Islet precursor cell (in vitro differentiated cells): ENCODE results near the gene NGDN.
"Not testable (repeated sequence)": the region's sequence is repeated elsewhere in the genome, so short reads cannot be mapped to it uniquely, and the experiment has no call there.

ENCODE experiments used
- DNase-seq: peaks from one replicate; pipeline ENCODE4 v3.0.0-alpha.2; 2018

Gene NGDN, protein sequence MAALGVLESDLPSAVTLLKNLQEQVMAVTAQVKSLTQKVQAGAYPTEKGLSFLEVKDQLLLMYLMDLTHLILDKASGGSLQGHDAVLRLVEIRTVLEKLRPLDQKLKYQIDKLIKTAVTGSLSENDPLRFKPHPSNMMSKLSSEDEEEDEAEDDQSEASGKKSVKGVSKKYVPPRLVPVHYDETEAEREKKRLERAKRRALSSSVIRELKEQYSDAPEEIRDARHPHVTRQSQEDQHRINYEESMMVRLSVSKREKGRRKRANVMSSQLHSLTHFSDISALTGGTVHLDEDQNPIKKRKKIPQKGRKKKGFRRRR

DNA sequence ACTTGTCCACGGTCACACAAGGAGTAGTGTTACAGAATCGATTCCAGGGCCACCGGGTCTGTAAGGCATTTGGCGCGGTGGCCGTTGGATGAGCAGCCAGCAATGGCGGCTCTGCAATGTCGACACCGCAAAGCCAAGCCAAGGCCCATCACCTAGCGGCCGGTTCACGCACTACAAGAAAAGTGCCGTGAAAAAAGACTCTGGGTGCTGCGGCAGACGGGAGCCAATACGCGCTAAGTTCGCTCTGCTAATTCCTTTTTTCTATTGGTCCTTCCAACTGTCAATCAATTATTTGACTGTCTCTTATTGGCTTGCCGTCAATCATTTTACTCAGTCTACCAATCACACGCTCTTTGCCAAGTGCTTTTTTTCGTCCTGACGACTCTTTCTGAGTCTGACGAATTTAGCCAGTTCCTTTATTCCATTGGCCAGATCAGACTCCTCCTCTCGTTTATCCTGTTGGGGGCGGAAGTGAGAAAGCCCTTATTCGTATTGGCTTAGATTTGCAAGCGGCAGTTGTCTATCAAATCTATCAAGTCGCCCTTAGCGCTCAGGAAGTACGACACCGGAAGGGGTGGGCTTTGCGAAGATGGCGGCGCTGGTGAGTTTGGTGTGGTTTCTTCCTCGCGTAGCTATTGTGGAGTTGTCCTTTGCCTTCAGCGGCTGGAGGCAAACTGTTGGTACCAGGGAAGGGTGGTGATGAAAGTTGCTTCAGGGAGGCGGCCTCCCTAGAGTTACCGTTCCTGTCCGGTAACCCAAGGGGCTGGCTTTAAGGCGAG, at the start of gene NGDN:
TSS of gene NGDN (plus strand) at position 577 of the 779 bp plus-strand sequence. CDS start at position 590, 13 bp downstream.
- DNase-seq: peak; percentile 99

DNA sequence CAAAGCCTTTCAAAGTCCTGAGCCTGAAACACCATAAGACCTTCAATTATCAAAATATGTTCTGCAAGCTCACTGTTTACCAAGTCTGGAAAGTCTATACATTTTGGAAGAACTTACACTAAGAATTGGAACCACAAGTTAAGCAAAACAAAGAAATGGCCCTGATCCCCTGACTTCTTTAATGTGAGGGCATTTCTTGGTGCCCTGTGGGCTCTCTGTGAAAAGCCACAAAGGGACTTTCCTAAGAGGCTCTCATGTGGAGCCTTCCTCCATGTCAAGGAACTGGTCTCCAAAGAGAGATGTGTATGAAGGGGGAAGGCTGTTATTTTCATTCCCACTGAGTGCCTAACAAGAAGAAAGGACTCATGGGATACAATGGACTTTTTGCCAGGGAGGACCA, 47.9 kb upstream of the NGDN start:
- no peak for DNase-seq

DNA sequence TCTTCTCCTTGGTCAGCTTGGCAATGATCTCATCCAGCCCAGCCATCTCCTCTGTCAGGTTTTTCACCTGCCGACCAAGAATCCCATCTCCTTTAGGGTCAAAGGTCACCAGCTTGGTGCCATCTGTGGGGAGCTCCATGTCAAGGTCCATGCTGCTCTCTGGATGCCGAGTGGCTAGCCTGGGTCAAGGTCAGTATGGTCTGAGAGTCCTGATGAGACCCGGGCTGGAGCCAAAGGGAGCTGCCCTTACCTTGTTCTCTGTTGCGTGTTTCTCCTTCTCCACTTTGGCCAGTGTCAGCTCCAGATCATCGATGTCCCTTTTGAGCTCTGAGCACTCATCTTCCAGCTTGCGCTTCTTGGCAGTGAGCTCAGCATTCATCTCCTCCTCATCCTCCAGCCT, 45.8 kb upstream of the NGDN start:
- DNase-seq: no peak

DNA sequence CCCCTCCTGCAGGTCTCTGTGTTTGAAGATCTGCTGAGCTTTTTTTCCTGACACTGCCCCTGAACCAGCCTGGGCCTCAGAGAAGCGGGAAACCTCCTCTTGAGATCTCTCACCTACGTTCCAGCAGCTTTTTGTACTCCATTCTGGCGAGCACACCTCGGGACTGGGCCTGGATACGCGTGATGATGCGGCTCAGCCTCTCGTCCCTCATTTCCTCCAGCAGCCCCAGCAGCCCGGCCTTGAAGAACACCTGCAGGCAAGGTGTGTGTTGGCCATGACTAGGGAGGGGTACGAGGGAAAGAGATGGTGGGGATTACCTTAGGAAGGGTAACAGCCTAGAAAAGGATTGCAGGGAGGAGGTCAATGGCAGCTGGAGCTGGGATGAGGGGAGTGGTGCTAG, 44.3 kb upstream of the NGDN start:
- DNase-seq: no peak

DNA sequence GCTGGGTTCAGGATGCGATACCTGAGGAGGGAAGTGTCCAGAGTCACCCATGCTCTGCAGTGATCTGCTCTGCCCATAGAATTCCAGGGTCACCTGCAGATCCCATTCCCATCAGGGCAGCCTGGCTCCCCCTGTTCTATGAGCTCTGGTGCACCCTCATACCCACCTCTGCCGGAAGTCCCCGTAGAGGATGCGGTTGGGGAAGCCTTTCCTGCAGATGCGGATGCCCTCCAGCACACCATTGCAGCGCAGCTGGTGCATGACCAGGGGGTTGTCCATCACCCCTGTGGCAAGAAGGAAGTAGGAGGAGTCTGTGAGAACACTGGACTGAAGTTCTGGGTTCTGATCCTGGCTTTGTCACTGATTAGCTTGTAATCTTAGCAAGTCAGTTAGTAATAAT, 43.7 kb upstream of the NGDN start:
- DNase-seq: not testable (repeated sequence)

DNA sequence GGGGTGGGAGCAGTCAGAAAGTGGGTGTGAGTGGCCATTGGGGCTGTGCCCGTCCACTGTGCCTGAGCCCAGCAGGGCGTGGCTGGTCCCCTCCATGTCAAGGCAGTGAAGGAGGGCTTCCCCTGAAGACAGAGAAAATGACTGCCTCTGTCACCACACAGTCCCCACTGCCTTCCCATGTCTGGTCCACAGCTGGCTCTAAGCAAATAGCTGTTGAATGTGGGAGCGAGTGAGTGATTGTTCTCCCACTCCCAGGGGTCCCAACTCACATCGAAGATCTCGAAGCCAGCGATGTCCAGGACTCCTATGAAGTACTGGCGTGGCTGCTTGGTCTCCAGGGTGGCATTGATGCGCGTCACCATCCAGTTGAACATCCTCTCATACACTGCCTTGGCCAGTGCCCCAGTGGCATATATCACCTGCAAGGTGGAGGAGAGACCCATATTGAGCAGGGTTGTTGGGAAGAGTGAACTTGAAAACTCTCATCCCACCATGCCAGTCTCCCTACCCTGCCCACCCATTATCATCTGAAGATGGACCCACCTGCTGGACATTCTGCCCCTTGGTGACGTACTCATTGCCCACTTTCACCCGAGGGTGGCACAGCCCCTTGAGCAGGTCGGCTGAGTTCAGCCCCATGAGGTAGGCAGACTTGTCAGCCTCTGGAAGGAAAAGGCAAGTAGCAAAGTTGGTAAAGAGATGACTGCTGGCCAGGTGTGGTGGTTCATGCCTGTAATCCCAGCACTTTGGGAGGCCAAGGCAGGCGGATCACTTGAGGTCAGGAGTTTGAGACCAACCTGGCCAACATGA, 40.6 kb upstream of the NGDN start:
- no peak for DNase-seq

DNA sequence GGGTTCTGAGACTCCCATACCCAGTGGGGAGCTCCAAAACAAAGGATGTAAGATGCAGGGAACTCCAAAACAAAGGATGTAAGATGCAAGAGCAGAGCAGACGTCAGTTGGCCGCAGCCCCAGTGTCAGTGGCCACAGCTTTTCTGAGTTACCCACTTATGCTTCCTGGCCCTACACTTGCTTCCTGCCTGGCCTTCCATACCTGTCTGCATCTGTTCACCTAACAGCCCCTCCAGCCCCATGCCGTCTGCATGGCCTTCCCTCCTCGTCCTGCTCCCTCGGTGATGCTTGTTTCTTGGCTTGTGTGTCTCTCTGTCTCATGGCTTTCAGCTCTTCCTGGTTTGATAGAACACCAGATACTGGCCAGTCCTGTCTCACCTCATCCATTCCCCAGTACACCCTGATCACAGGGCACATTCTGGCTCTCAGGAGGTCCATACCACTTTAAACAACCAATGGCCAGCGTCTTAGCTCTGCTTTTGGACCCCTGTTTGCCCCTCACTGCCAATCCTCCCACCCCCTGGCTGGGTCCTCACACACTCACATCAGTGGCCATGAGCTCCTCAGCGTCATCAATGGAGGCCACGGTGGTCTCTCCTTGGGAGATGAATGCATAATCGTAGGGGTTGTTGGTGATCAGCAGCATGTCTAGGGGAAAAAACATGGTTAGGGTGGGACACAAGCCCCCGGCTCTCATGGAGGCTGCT, 39.3 kb upstream of the NGDN start:
- no peak for DNase-seq

DNA sequence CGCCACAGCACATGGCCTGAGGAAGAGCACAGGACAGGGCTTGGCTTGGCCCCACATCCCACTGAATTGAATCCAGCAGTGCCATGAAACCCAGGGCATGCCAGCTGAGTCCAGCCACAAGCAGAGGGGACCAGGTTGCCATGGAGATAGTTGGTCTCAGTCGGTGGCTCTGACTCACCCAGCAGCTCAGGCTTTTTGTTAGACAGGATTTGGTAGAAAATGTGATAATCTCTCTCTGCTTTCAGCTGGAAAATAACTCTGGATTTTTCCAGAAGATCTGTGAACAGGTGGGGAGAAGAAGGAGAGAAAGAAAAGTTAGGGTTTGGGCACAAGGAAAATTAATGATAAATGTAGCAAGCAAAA, 38.8 kb upstream of the NGDN start:
- no peak for DNase-seq

DNA sequence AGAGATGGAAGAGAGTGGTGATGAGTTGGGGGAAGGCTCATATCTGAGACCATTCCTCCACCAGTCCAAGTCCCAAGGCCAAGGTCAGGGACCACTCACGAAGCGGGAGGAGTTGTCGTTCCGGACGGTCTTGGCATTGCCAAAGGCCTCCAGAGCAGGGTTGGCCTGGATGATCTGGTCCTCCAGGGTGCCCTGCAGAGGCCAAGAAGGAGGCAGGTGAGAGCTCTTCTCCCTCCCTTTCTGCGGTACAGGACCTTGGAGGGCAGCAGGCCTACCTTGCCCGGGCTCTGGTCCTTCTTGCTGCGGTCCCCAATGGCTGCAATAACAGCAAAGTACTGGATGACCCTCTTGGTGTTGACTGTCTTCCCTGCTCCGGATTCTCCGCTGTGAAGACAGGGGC, 38.0 kb upstream of the NGDN start:
- no peak for DNase-seq

DNA sequence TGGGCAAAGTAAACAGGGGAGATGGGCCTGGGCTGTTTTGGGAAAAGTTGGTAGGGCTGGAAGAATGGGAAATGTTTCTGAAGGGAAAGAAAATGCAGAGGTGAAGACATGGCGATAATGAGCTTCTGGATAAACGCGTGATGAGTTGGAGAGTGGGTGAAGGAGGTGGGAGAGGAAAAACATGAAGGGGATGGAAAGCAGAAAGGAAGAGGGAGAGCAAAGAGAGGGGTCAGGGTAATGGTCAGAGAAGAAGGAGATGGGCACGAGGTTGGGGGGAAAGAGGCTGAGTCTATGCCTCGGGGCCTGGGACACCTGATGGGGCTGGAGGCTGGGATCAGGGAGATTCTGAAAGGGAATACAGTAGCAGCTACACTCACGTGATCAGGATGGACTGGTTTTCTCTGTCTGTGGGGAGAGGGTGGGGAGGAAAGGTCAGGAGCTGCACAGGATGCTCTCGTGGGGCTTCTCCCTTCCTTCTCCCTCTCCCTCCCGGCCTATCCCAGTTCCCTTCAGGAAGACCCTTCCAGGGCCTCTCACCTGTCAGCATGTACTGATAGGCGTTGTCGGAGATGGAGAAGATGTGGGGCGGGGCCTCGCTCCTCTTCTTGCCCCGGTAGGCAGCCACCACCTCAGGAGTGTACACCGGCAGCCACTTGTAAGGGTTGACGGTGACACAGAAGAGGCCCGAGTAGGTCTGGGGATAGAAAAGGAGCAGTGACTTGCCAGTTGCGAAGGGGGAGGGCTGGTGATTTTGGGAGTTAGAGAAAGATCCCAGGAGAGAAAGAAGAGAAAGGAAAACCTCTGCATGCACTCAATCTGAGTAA, 37.2 kb upstream of the NGDN start:
- DNase-seq: no peak

DNA sequence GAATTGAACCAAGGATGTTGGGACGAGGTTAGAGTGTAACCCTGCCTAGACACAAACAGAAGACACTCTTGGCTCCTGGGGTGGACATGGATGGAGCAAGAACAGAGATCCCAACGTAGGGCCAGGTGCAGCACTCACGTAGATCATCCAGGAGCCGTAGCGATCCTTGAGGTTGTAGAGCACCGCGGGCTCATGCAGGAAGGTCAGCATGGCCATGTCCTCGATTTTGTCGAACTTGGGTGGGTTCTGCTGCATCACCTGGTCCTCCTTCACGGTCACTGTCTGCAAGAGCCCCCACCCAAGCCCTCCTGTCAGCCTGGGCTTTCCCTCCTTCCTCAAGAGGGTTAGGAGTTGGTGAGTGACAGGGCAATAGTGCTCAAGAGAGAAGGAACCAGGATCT, 36.6 kb upstream of the NGDN start:
- DNase-seq: no peak

DNA sequence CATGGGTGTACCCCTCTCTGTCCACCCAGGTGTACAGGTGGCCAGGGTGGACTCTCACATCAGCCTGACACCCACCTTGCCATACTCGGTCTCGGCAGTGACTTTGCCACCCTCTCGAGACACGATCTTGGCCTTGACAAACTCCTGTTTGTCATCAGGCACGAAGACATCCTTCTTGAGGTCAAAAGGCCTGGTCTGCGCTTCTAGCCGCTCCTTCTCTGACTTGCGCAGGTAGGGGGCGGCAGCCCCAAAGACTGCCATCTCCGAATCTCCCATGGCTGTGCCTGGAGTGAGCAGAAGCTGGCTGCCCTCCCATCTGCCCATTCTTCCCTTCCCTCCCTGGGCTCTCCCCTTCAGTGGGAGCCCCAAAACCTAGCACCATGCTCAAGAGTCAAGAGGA, 36.0 kb upstream of the NGDN start:
- DNase-seq: no peak

DNA sequence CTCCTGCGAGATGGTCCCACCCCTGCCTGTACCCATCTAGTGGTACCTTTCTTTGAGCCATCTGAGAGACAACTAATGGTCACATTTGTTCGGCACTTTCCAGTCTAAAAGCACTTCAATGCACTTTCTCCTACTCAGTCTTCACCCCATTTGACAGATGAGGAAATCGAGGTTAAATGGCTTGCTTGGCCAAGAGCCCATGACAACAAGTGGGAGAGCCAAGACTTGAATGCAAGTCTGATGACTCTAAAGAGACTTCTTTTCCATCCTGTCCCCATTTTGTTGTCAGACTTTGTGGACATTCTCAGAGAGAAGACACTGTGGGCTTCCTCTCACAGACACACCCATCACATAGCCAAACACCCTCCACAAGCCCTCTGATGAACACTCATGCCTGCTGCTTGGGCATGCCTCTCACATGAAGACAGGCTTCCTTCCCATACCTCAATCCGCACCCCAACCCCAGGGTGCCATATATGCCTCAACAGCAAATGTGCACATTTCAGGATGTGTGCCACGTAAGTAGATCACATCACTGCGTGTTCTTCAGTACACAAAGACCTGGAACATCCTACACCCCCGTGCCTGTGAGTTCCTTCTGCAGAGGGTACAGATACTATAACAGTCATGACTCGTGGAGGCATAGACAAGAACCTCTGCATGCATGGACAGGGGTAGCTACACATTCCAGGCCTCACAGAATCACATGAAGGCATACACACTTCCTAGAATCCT, 34.8 kb upstream of the NGDN start:
- peak; percentile 32 for DNase-seq

DNA sequence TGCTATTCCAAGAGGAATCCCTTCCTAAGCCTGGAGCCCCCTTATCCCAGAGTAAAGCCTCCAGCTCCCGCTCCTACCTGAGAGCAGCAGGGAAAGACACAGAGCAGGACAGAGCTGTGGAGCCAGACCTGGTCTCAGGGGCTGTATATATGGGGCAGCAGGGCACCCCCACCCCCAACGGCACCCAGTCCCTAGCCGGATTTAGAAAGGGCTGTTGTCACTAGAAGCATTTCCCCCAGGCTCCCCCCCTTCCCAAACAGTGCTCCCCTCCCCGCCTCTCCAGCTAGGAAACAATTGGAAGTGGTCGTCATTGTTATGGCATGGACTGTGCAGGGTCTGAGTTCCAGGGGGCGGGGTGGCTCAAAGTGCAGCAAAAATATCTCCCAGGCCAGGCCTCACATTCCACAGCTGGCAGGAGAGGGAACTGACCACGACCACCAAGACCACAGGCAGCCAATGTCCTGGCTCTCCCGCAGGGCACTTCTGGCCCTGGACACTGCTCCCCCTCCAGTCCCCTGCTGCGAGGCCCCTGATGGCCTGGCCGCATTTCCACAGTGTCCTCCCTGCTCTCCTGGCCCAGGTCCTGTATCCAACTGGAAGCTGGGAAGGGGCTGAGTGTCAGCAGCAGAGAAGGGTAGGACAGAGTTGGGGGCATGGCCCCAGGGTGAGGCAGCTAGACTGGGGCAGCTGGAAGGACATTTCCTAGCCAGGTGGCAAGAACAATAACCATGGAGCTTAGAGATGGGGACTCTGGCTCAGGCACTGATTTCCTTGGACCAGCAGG, 33.8 kb upstream of the NGDN start, which contains the start of gene MYH7:
TSS of gene MYH7 (minus strand) at position 118 of the 784 bp plus-strand sequence. CDS start 1,928 bp downstream, outside the sequence.
- DNase-seq: peak; percentile 79

DNA sequence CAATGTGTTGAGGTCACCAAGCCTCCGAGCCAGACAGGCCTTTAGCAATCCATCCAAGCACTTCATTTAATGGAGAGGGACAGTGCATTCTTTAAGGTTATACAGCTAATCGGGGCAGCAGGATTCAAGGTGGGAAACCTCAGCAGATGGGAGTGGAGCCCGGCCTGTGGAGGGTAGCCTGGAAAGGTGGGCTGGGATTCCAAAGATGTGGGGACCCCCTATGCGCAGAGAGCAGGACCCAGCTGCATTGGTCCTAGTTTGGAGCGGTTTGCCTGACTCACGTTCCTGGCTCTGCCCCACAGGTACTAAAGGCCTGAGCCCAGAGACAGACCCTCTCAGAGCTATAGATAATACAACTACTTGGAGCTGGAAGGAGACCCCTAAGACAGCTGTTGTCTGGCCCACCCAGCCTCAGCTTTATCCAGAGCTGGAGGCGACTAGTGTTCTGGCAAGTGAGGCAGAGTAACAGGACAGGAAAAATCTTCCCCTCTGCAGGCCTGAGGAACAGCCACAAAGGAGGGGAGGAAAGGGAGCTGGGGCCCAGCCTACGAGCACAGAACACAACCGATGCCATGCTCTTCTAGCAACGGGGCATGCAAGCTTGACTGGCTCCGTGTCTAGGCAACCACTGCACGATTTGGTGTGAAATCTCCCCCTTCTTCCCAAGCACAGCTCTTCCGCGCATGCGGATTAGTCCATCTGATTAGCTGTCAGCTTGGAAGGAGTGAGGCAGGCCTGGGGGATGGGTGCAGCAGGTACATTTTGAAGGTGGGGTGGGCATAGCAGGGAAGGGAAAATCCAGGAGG, 33.0 kb upstream of the NGDN start:
- DNase-seq: peak; percentile 34

DNA sequence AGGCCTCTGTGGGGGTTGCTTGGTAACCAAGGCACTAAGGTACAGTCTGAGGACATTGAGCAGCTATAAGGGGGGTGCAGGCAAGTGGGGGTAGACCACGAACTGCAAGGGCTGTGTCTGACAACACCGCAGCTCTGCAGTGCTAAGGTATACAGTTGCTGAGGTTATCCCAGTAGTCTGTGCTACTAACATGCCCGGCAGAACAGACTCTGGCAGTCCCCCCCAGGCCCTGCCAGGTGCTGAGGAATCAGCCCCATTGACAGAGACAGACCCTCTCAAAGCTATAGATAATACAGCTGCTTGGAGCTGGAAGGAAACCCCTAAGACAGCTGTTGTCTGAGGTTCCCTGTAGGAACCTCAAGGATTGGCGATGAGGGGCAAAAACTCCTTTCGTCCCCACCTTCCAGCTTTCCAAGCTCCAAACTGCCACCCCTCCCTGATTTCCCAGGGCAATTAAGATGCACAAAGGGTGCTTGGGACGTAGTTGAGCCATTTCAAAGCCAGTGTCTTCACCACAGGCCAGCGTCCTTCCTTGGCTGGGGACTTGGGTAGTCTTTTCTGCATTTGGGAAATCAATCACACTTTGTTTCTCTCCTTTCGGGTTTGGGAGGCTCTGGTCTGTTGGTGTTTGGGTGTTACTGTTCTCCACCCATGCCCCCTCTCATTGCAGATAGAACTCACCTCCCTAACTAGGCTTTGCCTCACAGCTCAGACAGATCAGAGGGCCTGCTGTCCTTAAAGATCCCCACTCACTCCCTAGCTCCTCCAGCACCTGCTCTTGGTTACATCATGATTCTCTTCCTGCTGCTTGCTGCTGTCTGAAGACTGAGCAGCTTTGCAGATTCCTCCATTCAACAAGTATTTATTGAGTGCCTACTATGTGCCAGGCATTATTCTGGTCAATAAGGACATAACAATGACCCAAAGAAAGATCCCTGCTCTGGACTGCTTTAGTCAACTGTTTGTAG, 32.1 kb upstream of the NGDN start:
- DNase-seq: peak; percentile 44

DNA sequence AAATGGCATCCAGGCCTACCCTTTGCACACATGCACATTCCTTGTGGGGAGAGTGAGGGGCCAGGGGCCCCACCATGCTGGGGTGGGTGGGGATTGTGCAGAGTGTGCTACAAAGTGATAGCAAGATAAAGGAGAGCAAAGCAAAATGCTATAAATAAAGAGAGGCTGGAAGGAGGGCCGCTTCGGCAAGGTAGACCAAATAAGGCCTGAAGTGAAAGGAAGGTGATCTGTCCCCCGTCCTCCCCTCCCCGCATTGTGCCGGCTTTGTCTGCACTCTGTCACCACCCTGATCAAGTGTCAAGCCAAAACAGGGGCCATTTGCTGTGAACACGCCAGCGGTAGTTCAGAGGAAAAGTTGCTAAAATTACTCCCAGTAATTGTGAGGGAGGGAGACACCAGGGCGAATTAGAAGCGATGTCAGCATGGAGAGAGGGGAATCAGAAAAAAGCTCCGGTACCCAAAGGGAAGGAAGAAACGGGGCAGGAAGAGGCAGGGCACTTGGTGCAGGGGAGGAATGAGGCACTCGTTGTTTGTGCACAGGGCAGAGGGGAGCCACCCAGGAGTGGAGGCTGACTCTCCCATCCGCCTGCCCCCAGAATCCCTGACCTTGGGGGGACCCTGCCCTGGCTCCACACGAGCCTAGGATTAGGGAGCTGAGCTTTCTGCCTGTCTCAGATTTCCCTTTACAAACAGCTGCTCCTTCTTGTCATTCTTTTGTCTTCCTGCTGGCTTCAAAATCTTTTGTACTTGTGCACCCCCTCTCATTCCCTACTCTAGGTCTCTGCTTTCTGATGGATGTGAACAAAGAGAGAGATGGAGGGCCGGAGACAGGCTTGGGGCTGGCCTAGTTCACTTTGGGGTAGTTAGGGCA, 31.2 kb upstream of the NGDN start:
- peak; percentile 43 for DNase-seq
